Pancreas (tissue), 10 donors: ENCODE data around the gene TOR3A. TPM values are rescaled to one million over a fixed set of nuclear protein-coding genes. Genes with fewer than 3 reads are reported as not detected.

Experiments
- ATAC-seq, 4 donors: fragments of 200-7000 bp; cut with Tn5 transposase; one replicate each; pipeline versions ENCODE4 v1.8.0 to v1.9.1; 2020; ENCODE audit warnings: mild to moderate bottlenecking in 4 of 4, moderate library complexity in 4 of 4
- DNase-seq, 6 donors: peaks; one replicate each; pipeline ENCODE4 v3.0.0-alpha.2; 2020
- FAIRE-seq: peaks from 2 replicates; lab custom pipeline; 2012; peaks lifted over from hg19 to GRCh38; lab: Jason Lieb, UNC
- H3K27ac ChIP-seq, 4 donors: fragments of 200-600 bp; sonication (generic); 1 replicate in 3 of 4; 2 replicates in 1 of 4; pipeline versions ENCODE4 v1.5.0 to v1.8.0; 2020
- H3K27me3 ChIP-seq, 4 donors: fragments of 200-600 bp; one replicate each; pipeline ENCODE4 v1.8.0; 2021
- H3K36me3 ChIP-seq, 3 donors: fragments of 200-600 bp; sonication (generic) in 1 of 3; one replicate each; pipeline versions ENCODE4 v1.5.0 to v1.8.0; 2020 to 2021
- H3K4me1 ChIP-seq, 3 donors: fragments of 200-600 bp; one replicate each; pipeline ENCODE4 v1.8.0; 2021
- H3K4me3 ChIP-seq, 4 donors: fragments of 200-600 bp; sonication (generic) in 2 of 4; one replicate each; pipeline versions ENCODE4 v1.5.0 to v1.8.0; 2020 to 2021
- H3K9me3 ChIP-seq, 4 donors: fragments of 200-600 bp; one replicate each; pipeline ENCODE4 v1.8.0; 2021
- CTCF ChIP-seq, 4 donors: fragments of 200-600 bp; sonication (generic) in 3 of 4; IDR thresholded peaks; one replicate each; pipeline versions ENCODE4 v1.5.0 to v1.8.0; 2021; ENCODE audit warnings: antibody characterized with exemption in 4 of 4
- WGBS, 2 donors: extraction: QIAGEN DNeasy Blood & Tissue Kit; methylation state at CpG; one replicate each; pipeline ENCODE4 v1.1.7; 2013; 5-methylcytosine and 5-hydroxymethylcytosine counted together
- intact Hi-C, 3 donors: fragments of 100-400 bp; cut with DNase I; formaldehyde crosslinking; loops; one replicate each; pipeline versions ENCODE4 v1.11.1 to v1.14.2; 2022
- polyA plus RNA-seq, 2 donors: library from polyadenylated mRNA; stranded (reverse); fragments of 200-250 nt; gene quantifications; one replicate each; pipeline ENCODE4 v1.2.3, GENCODE V29; 2013
- total RNA-seq, 6 donors: library from RNA; stranded (reverse); fragmentation: NEBNext Ultra II Directional in 4 of 6; extraction: Animal tissue kit (Norgen Biotek cat#: 25700) in 4 of 6; gene quantifications; one replicate each; pipeline versions ENCODE4 v1.2.1 to v1.2.4, GENCODE V29; 2021 to 2023
- donor health status: healthy with polysubstance abuse.
- donor health status: DM: no; HTN: no; CAD: no; lungs with moderate emphysema.
- donor health status: DM: no; HTN: no; CAD: no.
- donor health status: control.
- donor health status: control.
- donor health status: Bipolar disorder and iron deficiency.
- donor health status: DM: yes; HTN: yes; CAD: no.
- donor health status: DM: no; HTN: no; CAD: no.
- donor health status: DM: no; HTN: no; CAD: no.
- donor health status: DM: yes; HTN: yes; CAD: no.

TOR3A gene
- total and polyA plus RNA-seq, 8 donors: 8.3 to 20.0 (median 13.1) TPM

DNA sequence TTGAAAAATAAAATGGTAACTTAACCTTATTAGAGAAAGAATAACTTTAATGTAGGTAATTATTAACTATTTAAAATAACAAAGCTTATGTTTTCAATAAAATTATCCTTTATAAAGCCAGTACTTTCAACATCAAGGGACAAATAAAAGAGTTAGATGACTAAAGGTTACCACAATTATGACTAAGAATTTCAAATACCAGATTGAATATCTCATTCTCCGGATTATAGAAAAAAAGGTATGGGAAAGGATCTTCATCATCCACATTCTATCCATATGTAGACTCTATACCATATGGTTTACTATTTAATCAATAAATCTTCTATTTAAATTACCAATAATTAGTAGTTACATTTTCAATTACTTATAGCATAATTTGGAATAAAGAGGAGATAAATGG lies 62.8 kb downstream of the TOR3A start:
- ATAC-seq (no peak), DNase-seq (no peak), FAIRE-seq (no peak)
- Histone ChIP-seq H3K9me3 (no peaks in the 10 kb centered on the region), H3K27ac (no peak overlapping the region), H3K4me3 (no peak overlapping the region), H3K27me3 (no peaks in the 10 kb centered on the region), H3K4me1 (peaks cover 0 to 4% (median 3%) of the 10 kb centered on the region in 3 donors), H3K36me3 (no peaks in the 10 kb centered on the region)
- no peak for TF ChIP-seq CTCF (IDR thresholded peaks at IDR 0.05)
- intact Hi-C loops: no loop called here
- 93 to 98% methylated on average over 1 of the region's 1 CpG for WGBS, 2 donors

DNA sequence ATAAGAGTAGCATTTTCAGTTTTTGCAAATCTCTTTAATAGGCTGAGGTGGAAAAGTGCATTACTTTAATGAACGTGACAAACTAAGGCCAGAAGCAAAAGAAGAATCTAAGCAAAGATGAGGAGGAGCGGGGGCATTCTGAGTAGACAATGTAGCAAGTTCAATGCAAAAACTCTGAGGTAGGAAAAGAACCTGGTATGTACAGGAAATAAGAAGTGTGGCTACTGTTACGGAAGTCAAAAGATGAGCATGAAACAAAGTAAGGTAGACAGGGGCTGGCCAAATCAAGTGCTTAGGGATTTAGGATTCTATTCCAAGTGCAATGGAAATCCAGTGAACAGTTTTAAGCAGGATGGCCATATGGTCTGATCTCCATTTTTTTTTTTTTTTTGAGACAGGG lies 63.7 kb downstream of the TOR3A start:
- Histone ChIP-seq H3K4me3 (no peak overlapping the region), H3K9me3 (no peaks in the 10 kb centered on the region), H3K27ac (no peak overlapping the region), H3K27me3 (no peaks in the 10 kb centered on the region), H3K36me3 (no peaks in the 10 kb centered on the region), H3K4me1 (peaks cover 0 to 4% (median 3%) of the 10 kb centered on the region in 3 donors)
- intact Hi-C loops: no loop called here
- FAIRE-seq: no peak
- 96 to 99% methylated on average over 3 of the region's 3 CpGs for WGBS, 2 donors
- DNase-seq: no peak
- no peak for ATAC-seq
- TF ChIP-seq CTCF (IDR thresholded peaks at IDR 0.05): no peak

Other genes with a start within 250 kb of the TOR3A start
- 10 to 100 TPM in 1 of 6 donors, 1 to 10 TPM in 5; 2.9 to 10.1 (median 4.6) TPM for gene ANGPTL1, start 211.0 kb upstream of the TOR3A start, total RNA-seq
- gene ANGPTL1, start 211.0 kb upstream of the TOR3A start, polyA plus RNA-seq: 1 to 10 TPM; 2.5 to 9.5 TPM
- 10 to 100 TPM; 13.2 to 24.6 (median 17.9) TPM for gene FAM20B, start 56.2 kb upstream of the TOR3A start, total RNA-seq
- gene FAM20B, start 56.2 kb upstream of the TOR3A start, polyA plus RNA-seq: 10 to 100 TPM in 1 of 2 donors, 1 to 10 TPM in 1; 5.4 to 10.3 TPM
- gene ABL2, start 147.6 kb downstream of the TOR3A start, total RNA-seq: 10 to 100 TPM in 2 of 6 donors, 1 to 10 TPM in 4; 8.0 to 13.8 (median 9.2) TPM
- 1 to 10 TPM; 3.4 to 3.6 TPM for gene ABL2, start 147.6 kb downstream of the TOR3A start, polyA plus RNA-seq
- 10 to 100 TPM; 29.7 to 66.8 (median 43.1) TPM for gene SOAT1, start 211.7 kb downstream of the TOR3A start, total RNA-seq
- gene SOAT1, start 211.7 kb downstream of the TOR3A start, polyA plus RNA-seq: 10 to 100 TPM in 1 of 2 donors, 1 to 10 TPM in 1; 6.8 to 12.9 TPM